HG02678 (cell line): ENCODE measurements around the gene CUL5.
"Not testable (repeated sequence)": the region's sequence is repeated elsewhere in the genome, so short reads cannot be mapped to it uniquely, and the experiment has no call there.

ENCODE experiments used
- ATAC-seq: cut with Tn5 transposase; IDR thresholded peaks from one replicate; pipeline ENCODE4 v1.9.1; 2021; ENCODE audit warnings: mild to moderate bottlenecking, moderate library complexity; ENCODE audit not compliant: unreplicated experiment

The CUL5 gene

GRCh38 chr11:108111126-108111525 lies 102.4 kb downstream of the CUL5 start:
- ATAC-seq = no peak

- ATAC-seq = no peak
Measured at GRCh38 chr11:108112057-108112456, 103.4 kb downstream of the CUL5 start.

- no peak for ATAC-seq
Measured at GRCh38 chr11:108115500-108116140, 106.9 kb downstream of the CUL5 start.

DNA sequence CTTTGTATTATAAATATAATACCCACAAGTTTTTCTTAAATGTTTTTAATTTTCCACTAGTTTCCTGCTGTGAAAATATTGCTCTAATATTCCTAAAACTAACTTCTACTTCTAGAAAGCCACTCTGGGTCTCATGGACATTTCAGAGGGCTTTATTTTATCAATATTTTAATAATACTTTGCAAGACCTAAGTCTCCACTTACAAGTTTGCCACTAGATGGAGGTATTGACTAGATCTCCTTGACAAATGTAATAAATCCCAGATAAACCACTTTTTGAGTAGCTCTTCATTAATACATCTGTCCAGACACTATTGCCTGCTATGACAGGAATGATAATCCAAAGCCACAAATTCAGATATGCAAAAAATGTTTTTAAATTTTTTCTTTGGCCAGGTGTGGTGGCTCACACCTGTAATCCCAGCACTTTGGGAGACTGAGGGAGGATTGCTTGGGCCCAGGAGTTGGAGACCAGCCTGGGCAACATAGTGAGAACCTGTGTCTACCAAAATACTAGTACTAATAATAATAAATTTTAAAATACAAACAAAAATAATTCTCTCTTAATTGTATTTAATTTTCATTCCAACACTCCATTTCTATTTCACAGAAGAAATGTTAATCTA lies 109.2 kb downstream of the CUL5 start:
- ATAC-seq = no peak

DNA sequence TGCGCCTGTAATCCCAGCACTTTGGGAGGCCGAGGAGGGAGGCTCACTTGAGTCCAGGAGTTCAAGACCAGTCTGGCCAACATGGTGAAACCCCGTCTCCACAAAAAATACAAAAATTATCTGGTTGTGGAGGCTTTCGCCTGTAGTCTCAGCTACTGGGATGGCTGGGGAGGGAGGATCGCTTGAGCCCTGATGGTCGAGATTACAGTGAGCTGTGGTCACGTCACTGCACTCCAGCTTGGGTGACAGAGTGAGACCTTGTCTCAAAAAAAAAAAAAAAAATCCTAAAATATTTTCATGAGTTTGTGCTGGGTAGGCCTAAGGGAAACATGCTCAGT lies 112.2 kb downstream of the CUL5 start:
- not testable (repeated sequence) for ATAC-seq

GRCh38 chr11:108121274-108122155 lies 112.8 kb downstream of the CUL5 start, which contains the start of gene ACAT1:
Gene ACAT1, plus strand, starts transcription at chr11:108121567. Its CDS starts 40 bp downstream, at chr11:108121607.
- ATAC-seq = peak; percentile 97

DNA sequence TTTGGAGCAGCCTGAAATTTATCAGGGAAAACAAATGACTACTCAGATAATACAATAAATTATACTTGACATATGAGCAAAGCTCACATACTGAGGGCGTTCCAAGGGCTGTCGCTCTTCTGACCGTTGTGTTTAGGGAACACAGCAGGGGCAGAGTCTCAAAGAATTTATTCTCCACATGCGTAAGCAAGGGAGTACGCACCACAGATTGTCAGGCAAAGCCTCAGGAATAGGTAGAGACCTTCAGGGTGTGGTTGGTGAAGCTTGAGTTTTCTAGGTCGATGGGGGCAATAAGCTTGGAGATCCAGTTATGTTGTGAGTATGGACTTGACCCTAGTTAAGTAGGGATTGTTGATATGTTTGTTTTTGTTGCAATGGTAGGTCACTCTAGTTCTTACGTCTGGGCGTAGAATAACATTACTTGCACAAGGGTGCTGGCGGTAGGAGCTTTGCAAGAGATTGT lies 113.5 kb downstream of the CUL5 start:
- no peak for ATAC-seq

DNA sequence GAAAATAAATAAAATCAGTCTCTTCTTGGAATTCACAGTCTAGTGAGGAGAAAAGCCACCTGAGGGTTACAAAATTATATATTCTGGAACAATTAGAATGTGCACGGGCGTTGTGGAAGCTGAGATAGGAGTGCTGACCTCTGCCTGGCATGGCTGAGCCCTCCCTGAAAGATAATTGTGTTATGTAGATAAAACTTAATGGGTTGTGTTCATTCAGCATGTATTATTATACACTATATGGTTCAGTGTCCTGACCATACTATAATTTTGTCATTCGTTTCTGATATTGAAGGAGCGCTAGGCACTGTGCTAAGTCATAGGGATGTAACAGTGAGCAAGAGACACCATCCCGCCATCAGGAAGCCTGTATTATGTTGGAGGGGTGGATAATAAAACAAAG lies 116.4 kb downstream of the CUL5 start:
- no peak for ATAC-seq

DNA sequence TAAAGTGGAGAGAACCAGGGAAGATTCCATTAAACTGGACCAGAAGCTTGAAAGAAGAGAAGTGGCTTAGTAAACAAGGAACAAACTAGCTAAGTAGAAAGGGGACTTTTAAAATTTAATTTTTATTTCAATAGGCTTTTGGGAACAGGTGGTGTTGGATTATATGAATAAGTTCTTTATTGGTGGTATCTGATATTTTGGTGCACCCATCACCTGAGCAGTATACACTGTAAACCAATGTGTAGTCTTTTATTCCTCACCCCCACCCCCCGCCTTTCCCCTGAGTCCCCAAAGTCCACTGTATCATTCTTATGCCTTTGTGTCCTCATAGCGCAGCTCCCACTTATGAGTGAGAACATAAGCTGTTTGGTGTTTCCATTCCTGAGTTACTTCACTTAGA lies 120.1 kb downstream of the CUL5 start:
- ATAC-seq = no peak

DNA sequence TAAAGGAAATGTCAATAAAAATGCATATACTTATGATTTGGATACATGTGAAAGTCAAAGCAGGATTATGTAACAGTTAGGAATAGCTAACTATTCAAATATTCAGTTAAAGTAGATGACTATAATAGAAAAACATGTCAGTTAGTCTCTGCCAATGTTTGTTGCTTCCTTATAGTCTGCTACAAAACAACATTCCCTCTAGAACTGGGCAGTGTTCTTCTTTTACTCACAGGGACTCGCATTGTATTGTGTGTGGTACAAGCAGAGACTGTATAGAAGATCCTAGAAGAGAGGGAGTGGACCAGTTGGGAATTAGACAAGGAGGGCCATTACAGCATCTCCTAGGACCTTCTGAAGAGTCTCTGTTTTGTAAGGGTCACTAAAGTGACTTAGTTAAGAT lies 123.3 kb downstream of the CUL5 start:
- ATAC-seq = no peak

DNA sequence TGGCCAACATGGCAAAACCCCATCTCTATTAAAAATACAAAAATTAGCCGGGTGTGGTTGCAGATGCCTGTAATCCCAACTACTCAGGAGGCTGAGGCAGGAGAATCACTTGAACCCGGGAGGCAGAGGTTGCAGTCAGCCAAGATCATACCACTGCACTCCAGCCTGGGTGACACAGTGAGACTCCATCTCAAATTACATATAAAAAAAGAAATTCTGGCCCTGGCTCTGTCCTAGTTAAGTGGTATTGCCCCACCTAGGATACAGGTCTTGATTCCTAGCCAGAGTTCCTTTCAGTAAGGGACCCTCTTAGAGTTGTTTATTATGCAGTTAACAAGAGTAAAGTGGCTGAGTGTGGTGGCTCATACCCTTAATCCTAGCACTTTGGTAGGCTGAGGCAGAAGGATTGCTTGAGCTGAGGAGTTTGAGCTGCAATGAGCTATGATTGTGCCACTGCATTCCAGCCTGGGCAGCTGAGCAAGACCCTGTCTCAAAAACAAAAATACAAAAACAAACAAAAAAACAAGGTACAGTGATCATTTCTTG lies 124.4 kb downstream of the CUL5 start:
- not testable (repeated sequence) for ATAC-seq

- peak; percentile 59 for ATAC-seq
Measured at GRCh38 chr11:108135845-108136544, 127.3 kb downstream of the CUL5 start.

DNA sequence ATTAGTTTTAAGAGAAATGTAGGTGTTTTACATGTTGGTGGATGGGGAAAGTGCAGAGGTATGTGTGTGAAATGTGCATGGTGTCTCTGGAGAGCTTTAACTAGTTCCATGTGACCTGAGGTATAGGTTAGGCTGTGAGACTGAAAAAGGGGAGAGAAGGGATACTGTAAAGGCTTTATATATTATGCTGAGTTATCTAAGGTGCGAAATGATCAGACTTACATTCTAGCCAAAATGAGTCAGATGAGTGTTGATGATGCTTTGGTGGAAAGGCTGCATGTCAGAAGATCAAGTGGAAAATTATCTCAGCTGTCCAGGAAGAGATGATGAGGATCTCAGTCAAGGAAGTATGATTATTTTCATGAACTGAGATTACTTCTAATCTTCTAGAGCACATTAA lies 128.5 kb downstream of the CUL5 start:
- no peak for ATAC-seq

DNA sequence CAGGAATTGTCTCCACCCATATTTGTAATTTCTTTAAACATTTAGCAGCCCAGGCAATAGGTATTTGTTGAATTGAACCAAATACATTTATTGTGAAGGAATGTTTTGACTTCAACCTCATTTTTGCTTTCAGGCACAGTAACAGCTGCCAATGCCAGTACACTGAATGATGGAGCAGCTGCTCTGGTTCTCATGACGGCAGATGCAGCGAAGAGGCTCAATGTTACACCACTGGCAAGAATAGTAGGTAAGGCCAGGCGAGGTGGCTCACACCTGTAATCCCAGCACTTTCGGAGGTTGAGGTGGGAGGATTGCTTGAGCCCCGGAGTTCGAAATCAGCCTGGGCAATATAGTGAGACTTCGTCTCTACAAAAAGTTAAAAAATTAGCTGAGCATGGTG lies 133.6 kb downstream of the CUL5 start:
- ATAC-seq = no peak

- no peak for ATAC-seq
Measured at GRCh38 chr11:108144615-108145014, 135.9 kb downstream of the CUL5 start.

DNA sequence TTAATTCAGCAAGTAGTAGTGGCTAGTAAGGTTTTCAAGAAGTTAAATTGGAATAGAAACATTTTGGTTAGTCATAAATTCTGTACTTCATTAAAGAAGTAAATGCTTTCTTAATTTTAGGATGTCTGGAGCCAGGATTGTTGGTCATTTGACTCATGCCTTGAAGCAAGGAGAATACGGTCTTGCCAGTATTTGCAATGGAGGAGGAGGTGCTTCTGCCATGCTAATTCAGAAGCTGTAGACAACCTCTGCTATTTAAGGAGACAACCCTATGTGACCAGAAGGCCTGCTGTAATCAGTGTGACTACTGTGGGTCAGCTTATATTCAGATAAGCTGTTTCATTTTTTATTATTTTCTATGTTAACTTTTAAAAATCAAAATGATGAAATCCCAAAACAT lies 138.5 kb downstream of the CUL5 start:
- ATAC-seq = no peak

DNA sequence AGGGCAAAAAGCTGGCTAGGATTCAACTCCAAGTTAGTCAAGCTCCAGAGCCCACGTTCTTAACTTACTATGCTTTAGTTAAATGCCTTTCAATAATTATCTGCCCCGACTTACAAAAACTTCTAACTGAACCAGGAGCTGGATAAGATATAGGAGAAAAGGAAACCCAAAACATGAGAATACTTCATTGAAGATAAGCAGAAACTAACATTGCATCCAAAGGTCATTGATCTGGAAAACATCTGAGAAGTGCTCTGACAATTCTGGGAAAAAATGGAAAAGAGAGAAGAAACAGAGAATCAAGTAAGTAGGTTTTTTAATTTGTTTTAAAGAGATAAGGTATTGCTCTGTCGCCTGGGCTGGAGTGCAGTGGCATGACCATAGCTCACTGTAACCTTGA lies 139.9 kb downstream of the CUL5 start:
- no peak for ATAC-seq

GRCh38 chr11:108154591-108154990 lies 145.9 kb downstream of the CUL5 start:
- ATAC-seq = no peak
